Nephron progenitor cell (in vitro differentiated cells): ENCODE measurements around the gene EPX.

Experiments used
- DNase-seq: peaks from one replicate; pipeline ENCODE4 v3.0.0; 2021
- H3K27ac Mint-ChIP-seq: 2 replicates; pipeline ENCODE4 v1.8.0; 2021; ENCODE audit warnings: mild to moderate bottlenecking, moderate library complexity, mixed read lengths
- H3K27me3 Mint-ChIP-seq: 2 replicates; pipeline ENCODE4 v1.8.0; 2021; ENCODE audit warnings: mild to moderate bottlenecking, low read depth, mixed read lengths; ENCODE audit not compliant: poor library complexity
- H3K36me3 Mint-ChIP-seq: 2 replicates; pipeline ENCODE4 v1.8.0; 2021; ENCODE audit warnings: low read depth, mixed read lengths
- H3K4me1 Mint-ChIP-seq: 2 replicates; pipeline ENCODE4 v1.8.0; 2021; ENCODE audit warnings: mixed read lengths
- H3K4me3 Mint-ChIP-seq: 2 replicates; pipeline ENCODE4 v1.8.0; 2021; ENCODE audit warnings: mild to moderate bottlenecking, moderate library complexity, mixed read lengths
- H3K9me3 Mint-ChIP-seq: 2 replicates; pipeline ENCODE4 v1.8.0; 2021; ENCODE audit warnings: mild to moderate bottlenecking, moderate library complexity, mixed read lengths
- CTCF ChIP-seq: fragments of 200-600 bp; sonication (generic); IDR thresholded peaks from 2 replicates; pipeline ENCODE4 v1.5.0; 2021; ENCODE audit warnings: antibody characterized with exemption

Gene EPX

GRCh38 chr17:58193641-58194255 is 1.2 kb downstream of the EPX start:
- no peak for TF ChIP-seq CTCF
- DNase-seq, result no peak
- Mint-ChIP-seq H3K9me3 (no peaks in the 10 kb centered on the region), H3K4me3 (no peak overlapping the region), H3K27ac (no peak overlapping the region), H3K27me3 (peaks cover 57% of the 10 kb centered on the region), H3K36me3 (no peaks in the 10 kb centered on the region), H3K4me1 (peaks cover 4% of the 10 kb centered on the region)

DNA sequence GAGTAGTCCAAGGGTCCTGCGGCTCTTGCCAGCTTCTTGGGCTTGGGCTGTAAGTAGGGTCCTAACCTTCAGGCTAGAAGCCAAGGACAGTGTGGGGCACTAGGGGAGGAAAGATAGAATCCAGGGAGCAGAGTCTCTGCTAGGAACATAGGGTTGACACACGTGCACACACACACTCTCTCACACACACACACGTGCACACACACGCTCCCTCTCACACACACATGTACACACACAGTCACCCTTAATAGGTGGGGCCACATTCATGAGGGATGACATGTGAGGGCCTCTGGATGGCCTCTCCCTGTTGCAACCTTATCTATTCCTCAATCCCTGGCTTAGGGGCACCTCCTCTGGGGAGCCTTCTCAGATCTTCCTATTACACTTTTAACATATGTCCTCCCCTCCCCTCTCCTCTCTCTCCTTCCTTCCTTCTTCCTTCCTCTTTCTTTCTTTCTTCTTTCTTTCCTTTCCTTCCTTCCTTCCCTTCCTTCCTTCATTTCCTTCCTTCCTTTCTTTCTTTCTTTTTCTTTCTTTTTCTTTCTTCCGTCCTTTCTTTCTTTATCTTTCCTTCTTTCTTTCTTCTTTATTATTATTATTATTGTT is 3.1 kb downstream of the EPX start:
- no peak overlapping the region for H3K27ac Mint-ChIP-seq
- no peak for DNase-seq
- H3K36me3 Mint-ChIP-seq, result no peaks in the 10 kb centered on the region
- H3K27me3 Mint-ChIP-seq, result peaks cover 60% of the 10 kb centered on the region
- TF ChIP-seq CTCF, result no peak
- H3K9me3 Mint-ChIP-seq, result no peaks in the 10 kb centered on the region
- H3K4me1 Mint-ChIP-seq, result peaks cover 4% of the 10 kb centered on the region
- no peak overlapping the region for H3K4me3 Mint-ChIP-seq

- no peak overlapping the region for H3K27ac Mint-ChIP-seq
- no peak overlapping the region for H3K4me3 Mint-ChIP-seq
- TF ChIP-seq CTCF, result no peak
- H3K36me3 Mint-ChIP-seq, result no peaks in the 10 kb centered on the region
- H3K4me1 Mint-ChIP-seq, result no peaks in the 10 kb centered on the region
- no peaks in the 10 kb centered on the region for H3K9me3 Mint-ChIP-seq
- no peak for DNase-seq
- peaks cover 62% of the 10 kb centered on the region for H3K27me3 Mint-ChIP-seq
Observed at GRCh38 chr17:58196610-58197009, 4.1 kb downstream of the EPX start.

DNA sequence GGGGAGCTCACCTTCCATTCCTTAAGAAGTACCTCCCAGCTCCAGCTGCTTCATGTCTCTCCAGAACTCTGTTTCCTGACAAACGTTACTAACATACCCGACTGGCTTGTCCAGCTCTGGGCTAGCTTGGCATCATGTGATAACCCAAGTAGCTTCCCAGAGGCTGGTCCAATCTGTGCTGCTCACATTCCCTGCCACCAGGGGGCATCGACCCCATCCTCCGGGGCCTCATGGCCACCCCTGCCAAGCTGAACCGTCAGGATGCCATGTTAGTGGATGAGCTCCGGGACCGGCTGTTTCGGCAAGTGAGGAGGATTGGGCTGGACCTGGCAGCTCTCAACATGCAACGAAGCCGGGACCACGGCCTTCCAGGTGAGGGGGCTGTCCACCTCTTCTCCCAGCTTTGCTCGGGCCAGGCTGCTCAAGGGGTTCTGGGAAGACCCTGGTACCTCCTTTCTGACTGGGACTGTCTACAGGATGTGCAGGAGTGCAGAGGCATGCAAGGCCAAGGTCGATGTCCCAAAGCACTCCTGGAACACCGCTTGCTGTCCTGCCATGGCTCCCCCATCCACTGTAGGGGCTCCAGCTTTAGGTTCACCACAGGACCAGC is 7.6 kb downstream of the EPX start:
- peak; percentile 69 for DNase-seq
- H3K27me3 Mint-ChIP-seq, result peaks cover 45% of the 10 kb centered on the region
- no peak overlapping the region for H3K27ac Mint-ChIP-seq
- no peaks in the 10 kb centered on the region for H3K9me3 Mint-ChIP-seq
- no peaks in the 10 kb centered on the region for H3K4me1 Mint-ChIP-seq
- H3K4me3 Mint-ChIP-seq, result no peak overlapping the region
- peaks cover 2% of the 10 kb centered on the region for H3K36me3 Mint-ChIP-seq
- peak; percentile 59 for TF ChIP-seq CTCF

DNA sequence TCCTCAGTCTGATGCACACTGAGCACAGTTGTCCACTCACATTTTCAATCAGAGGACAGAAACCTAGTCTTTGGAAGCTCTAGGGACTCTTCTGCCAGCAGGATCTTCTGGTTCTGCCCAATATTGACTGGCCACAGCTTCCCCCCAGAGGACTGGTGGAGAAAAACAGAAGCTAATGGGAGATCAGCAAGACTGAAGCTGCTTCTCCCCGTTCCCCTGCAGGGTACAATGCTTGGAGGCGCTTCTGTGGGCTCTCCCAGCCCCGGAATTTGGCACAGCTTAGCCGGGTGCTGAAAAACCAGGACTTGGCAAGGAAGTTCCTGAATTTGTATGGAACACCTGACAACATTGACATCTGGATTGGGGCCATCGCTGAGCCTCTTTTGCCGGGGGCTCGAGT is 10.3 kb downstream of the EPX start:
- Mint-ChIP-seq H3K27ac (no peak overlapping the region), H3K36me3 (peaks cover 12% of the 10 kb centered on the region), H3K4me1 (no peaks in the 10 kb centered on the region), H3K27me3 (peaks cover 21% of the 10 kb centered on the region), H3K9me3 (no peaks in the 10 kb centered on the region), H3K4me3 (no peak overlapping the region)
- TF ChIP-seq CTCF, result no peak
- DNase-seq, result no peak

- no peaks in the 10 kb centered on the region for H3K4me1 Mint-ChIP-seq
- no peak for DNase-seq
- peaks cover 27% of the 10 kb centered on the region for H3K36me3 Mint-ChIP-seq
- no peak for TF ChIP-seq CTCF
- peaks cover 6% of the 10 kb centered on the region for H3K27me3 Mint-ChIP-seq
- H3K27ac Mint-ChIP-seq, result no peak overlapping the region
- no peak overlapping the region for H3K4me3 Mint-ChIP-seq
- no peaks in the 10 kb centered on the region for H3K9me3 Mint-ChIP-seq
Observed at GRCh38 chr17:58204796-58205195, 12.3 kb downstream of the EPX start.
